SKM-1 (cell line): Measurements from ENCODE around the gene ZNF385B.

Source experiments
- DNase-seq: peaks from one replicate; lab custom pipeline; 2025; ENCODE audit not compliant: unreplicated experiment; lab: John Stamatoyannopoulos, UW

Gene ZNF385B

GRCh38 chr2:179686069-179686468 lies 175.3 kb downstream of the ZNF385B start:
- no peak for DNase-seq

GRCh38 chr2:179685146-179685545 lies 176.3 kb downstream of the ZNF385B start:
- DNase-seq: no peak

GRCh38 chr2:179682756-179683155 lies 178.7 kb downstream of the ZNF385B start:
- no peak for DNase-seq

- DNase-seq: no peak
Observed at GRCh38 chr2:179677746-179678505, 183.5 kb downstream of the ZNF385B start.

GRCh38 chr2:179677077-179677688 lies 184.2 kb downstream of the ZNF385B start:
- no peak for DNase-seq

GRCh38 chr2:179675435-179675834 lies 186.0 kb downstream of the ZNF385B start:
- no peak for DNase-seq

GRCh38 chr2:179671043-179671981 lies 190.1 kb downstream of the ZNF385B start:
- no peak for DNase-seq

GRCh38 chr2:179669196-179669595 lies 192.2 kb downstream of the ZNF385B start:
- no peak for DNase-seq

- DNase-seq: no peak
Observed at GRCh38 chr2:179664972-179665812, 196.2 kb downstream of the ZNF385B start.

GRCh38 chr2:179661986-179662385 lies 199.4 kb downstream of the ZNF385B start:
- peak; percentile 27 for DNase-seq

GRCh38 chr2:179657068-179657595 lies 204.3 kb downstream of the ZNF385B start:
- no peak for DNase-seq

GRCh38 chr2:179655627-179656026 lies 205.8 kb downstream of the ZNF385B start:
- DNase-seq: no peak

GRCh38 chr2:179654806-179655205 lies 206.6 kb downstream of the ZNF385B start:
- DNase-seq: no peak

GRCh38 chr2:179652296-179652695 lies 209.1 kb downstream of the ZNF385B start:
- no peak for DNase-seq

- no peak for DNase-seq
Observed at GRCh38 chr2:179650420-179650819, 211.0 kb downstream of the ZNF385B start.

- no peak for DNase-seq
Observed at GRCh38 chr2:179646862-179647587, 214.4 kb downstream of the ZNF385B start.

GRCh38 chr2:179646173-179646769 lies 215.1 kb downstream of the ZNF385B start:
- no peak for DNase-seq

GRCh38 chr2:179645047-179645446 lies 216.4 kb downstream of the ZNF385B start:
- no peak for DNase-seq

GRCh38 chr2:179642462-179642861 lies 218.9 kb downstream of the ZNF385B start:
- no peak for DNase-seq
